Stomach (tissue), 9 donors: ENCODE measurements around the gene ZNF593OS. TPM values are rescaled to one million over a fixed set of nuclear protein-coding genes. Genes with fewer than 3 reads are reported as not detected.

Source experiments
- DNase-seq, 2 donors: peaks; one replicate each; pipeline versions ENCODE4 v3.0.0 to v3.0.0-alpha.2; 2013 to 2019
- H3K27ac ChIP-seq, 5 donors: fragments of 200-600 bp in 4 of 5; sonication (generic) in 4 of 5; one replicate each; pipeline ENCODE4 v1.5.1; 2013 to 2019; ENCODE audit warnings: mild to moderate bottlenecking in 1 of 5, moderate library complexity in 1 of 5
- H3K27me3 ChIP-seq, 3 donors: fragments of 200-600 bp; sonication (generic); one replicate each; pipeline ENCODE4 v1.5.1; 2017 to 2019; ENCODE audit warnings: mixed run types in 1 of 3
- H3K36me3 ChIP-seq, 4 donors: fragments of 200-600 bp; sonication (generic); 1 replicate in 3 of 4; 2 replicates in 1 of 4; pipeline ENCODE4 v1.5.1; 2016 to 2019
- H3K4me1 ChIP-seq, 4 donors: fragments of 200-600 bp; sonication (generic); one replicate each; pipeline ENCODE4 v1.5.1; 2016 to 2019
- H3K4me3 ChIP-seq, 4 donors: fragments of 200-600 bp; sonication (generic) in 3 of 4; one replicate each; pipeline ENCODE4 v1.5.1; 2016 to 2019; ENCODE audit warnings: mild to moderate bottlenecking in 1 of 4
- H3K9me3 ChIP-seq, 4 donors: fragments of 200-600 bp; sonication (generic); one replicate each; pipeline ENCODE4 v1.5.1; 2016 to 2019
- EP300 ChIP-seq: sonication (generic); formaldehyde crosslinking; IDR thresholded peaks from one replicate; pipeline ENCODE4 v1.6.1; 2017; ENCODE audit warnings: antibody characterized with exemption
- POLR2A ChIP-seq, 4 donors: fragments of 450-650 bp; IDR thresholded peaks; one replicate each; pipeline ENCODE4 v1.6.1; 2016; ENCODE audit warnings: antibody characterized with exemption in 4 of 4, control low read depth in 2 of 4, mild to moderate bottlenecking in 1 of 4, moderate library complexity in 1 of 4
- POLR2AphosphoS5 ChIP-seq, 3 donors: sonication (generic); formaldehyde crosslinking; IDR thresholded peaks; one replicate each; pipeline ENCODE4 v1.6.1; 2016; ENCODE audit warnings: antibody characterized with exemption in 3 of 3
- WGBS, 5 donors: extraction: QIAGEN DNeasy Blood & Tissue Kit in 3 of 5; methylation state at CpG; one replicate each; pipeline versions ENCODE4 v1.1.5 to v1.1.7; 2013 to 2018; 5-methylcytosine and 5-hydroxymethylcytosine counted together
- intact Hi-C: fragments of 100-400 bp; cut with DNase I; formaldehyde crosslinking; loops from one replicate; pipeline ENCODE4 v1.15.1; 2023; ENCODE audit warnings: low total_unique reads
- polyA plus RNA-seq, 3 donors: library from polyadenylated mRNA; stranded (reverse); fragments of 200-250 nt; gene quantifications; one replicate each; pipeline ENCODE4 v1.2.3, GENCODE V29; 2013
- total RNA-seq, 5 donors: library from RNA; depleted of rRNA; stranded (reverse); fragments of >200 nt; gene quantifications; one replicate each; pipeline versions ENCODE4 v1.1.0 to v1.2.3, GENCODE V29; 2014 to 2016
- TF ChIP-seq, protein P1 (sequence below), 7 experiments: fragments of 450-650 bp in 4 of 7; fragments of 200-600 bp in 3 of 7; sonication (generic) in 3 of 7; IDR thresholded peaks; one replicate each; pipeline ENCODE4 v1.5.1; 2016 to 2019; ENCODE audit warnings: antibody characterized with exemption in 7 of 7, control low read depth in 2 of 7, mild to moderate bottlenecking in 1 of 7
- donor health status: healthy with polysubstance abuse.
- donor health status: Bipolar disorder and iron deficiency.
- donor health status: healthy.

The ZNF593OS gene
- total and polyA plus RNA-seq, 8 donors: 0.30 to 0.76 TPM; not detected in 6

DNA sequence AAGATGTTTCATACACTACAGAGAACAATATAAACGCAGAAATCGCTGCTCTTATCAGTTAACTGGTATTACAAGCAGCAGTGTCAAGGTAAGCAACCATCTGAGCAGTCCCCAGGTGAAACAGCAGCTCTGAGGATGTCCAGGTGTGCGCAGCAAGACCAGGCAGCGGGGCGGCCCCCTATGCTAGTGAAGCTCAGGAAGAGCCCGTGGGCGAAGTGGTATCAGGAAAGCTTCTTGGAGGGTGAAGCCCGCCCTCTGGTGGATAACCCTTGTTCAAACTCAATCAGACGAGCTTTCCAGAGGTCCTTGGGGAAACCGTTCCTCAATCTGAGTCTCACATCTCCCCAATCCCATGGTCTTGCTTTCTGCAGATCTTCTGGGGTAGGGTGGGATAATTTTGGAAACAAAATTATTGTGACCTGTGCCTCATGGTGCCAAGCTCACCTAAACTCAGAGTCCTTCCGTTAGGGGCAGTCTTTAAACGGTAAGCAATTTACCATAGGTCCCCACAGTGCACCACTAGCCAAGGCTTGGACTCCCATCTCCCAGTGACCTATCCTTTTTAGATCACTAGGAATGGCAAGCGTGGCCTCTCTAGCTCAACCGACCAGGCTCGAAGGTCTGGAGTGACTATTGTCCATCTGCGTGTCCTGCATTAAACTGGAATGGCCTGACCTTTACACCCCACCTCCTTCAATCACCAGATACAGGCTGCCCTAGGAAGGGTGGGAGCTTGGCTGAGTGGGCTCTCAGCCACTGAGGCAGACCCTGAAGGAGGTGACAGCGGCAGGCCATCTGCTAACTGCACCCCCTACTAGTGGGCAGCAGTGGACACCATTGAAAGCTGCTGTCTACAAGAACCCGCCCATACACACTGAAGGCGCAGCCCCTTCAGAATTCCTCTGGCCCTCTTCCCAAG, 26.3 kb downstream of the ZNF593OS start:
- WGBS, 5 donors: 19 to 31% (median 27%) methylated on average over 14 to 19 of the region's 19 CpGs
- intact Hi-C loops: loop anchor here (5.0 to 10.0 kb wide), 2 partner anchors 43 to 110 kb away; no protein-coding TSS in a partner anchor
- Histone ChIP-seq H3K4me1 (peaks cover 0 to 7% (median 3%) of the 10 kb centered on the region in 4 donors), H3K4me3 (no peak overlapping the region), H3K27me3 (peaks cover 0 to 17% (median 2%) of the 10 kb centered on the region in 3 donors), H3K9me3 (no peaks in the 10 kb centered on the region), H3K36me3 (no peaks in the 10 kb centered on the region), H3K27ac (no peak overlapping the region)
- DNase-seq: peak; percentile 86 to 93
- TF ChIP-seq, protein P1, sequence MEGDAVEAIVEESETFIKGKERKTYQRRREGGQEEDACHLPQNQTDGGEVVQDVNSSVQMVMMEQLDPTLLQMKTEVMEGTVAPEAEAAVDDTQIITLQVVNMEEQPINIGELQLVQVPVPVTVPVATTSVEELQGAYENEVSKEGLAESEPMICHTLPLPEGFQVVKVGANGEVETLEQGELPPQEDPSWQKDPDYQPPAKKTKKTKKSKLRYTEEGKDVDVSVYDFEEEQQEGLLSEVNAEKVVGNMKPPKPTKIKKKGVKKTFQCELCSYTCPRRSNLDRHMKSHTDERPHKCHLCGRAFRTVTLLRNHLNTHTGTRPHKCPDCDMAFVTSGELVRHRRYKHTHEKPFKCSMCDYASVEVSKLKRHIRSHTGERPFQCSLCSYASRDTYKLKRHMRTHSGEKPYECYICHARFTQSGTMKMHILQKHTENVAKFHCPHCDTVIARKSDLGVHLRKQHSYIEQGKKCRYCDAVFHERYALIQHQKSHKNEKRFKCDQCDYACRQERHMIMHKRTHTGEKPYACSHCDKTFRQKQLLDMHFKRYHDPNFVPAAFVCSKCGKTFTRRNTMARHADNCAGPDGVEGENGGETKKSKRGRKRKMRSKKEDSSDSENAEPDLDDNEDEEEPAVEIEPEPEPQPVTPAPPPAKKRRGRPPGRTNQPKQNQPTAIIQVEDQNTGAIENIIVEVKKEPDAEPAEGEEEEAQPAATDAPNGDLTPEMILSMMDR (IDR thresholded peaks at IDR 0.05): peak in 5 of 7 experiments; percentile 61 to 86 (median 76)
- no peak for TF ChIP-seq POLR2AphosphoS5 (IDR thresholded peaks at IDR 0.05)

DNA sequence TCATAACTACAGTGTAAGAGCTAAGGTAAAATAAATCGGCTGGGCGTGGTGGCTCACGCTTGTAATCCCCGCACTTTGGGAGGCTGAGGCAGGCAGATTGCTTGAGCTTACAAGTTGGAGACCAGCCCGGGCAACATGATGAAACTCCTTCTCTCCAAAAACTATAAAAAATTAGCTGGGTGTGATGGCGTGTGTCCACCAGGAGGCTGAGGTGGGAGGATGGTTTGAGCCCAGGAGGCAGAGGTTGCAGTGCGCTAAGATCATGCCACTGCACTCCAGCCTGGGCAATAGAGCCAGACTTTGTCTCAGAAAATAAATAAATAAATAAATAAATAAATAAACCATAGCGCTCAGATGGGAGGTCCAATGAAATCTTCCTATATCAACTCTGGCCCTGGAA, 29.5 kb downstream of the ZNF593OS start:
- Histone ChIP-seq H3K9me3 (no peaks in the 10 kb centered on the region), H3K4me3 (no peak overlapping the region), H3K36me3 (no peaks in the 10 kb centered on the region), H3K27ac (no peak overlapping the region), H3K4me1 (peaks cover 0 to 7% (median 3%) of the 10 kb centered on the region in 4 donors), H3K27me3 (peaks cover 0 to 15% (median 2%) of the 10 kb centered on the region in 3 donors)
- TF ChIP-seq POLR2A (IDR thresholded peaks at IDR 0.05) (no peak), EP300 (no peak), POLR2AphosphoS5 (IDR thresholded peaks at IDR 0.05) (no peak)
- TF ChIP-seq, protein P1 (IDR thresholded peaks at IDR 0.05): no peak
- no peak for DNase-seq
- intact Hi-C loops: loop anchor here (10.0 kb wide), 1 partner anchor 107 kb away; no protein-coding TSS in a partner anchor
- 82 to 90% (median 84%) methylated on average over 8 of the region's 8 CpGs for WGBS, 5 donors

DNA sequence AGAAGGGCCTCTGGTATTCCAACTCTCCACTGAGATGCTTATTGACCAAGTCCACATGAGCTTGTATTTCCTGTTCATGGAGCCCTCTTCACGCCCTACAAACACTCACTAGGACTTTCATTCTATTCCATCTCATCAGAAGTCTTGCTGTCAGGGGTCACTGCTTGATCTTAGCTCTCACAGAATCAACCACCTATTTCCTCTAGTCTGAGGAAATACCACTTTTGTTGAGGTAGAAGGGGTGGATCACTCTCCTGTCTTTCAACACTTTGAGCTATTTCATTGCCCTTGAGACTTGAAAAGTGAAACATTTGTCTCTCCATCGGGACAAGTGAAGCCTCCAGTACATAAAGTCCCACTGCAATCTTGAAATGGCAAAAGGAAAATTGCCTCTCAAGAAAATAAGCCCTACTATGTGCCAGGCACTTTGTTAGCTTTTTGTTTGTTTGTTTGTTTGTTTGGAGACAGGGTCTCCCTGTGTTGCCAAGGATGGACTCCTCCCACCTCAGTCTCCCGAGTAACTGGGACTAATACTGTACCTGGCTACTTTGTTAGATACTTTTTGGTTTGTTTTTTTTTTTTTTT, 32.6 kb downstream of the ZNF593OS start:
- no peaks in the 10 kb centered on the region for H3K4me1 ChIP-seq
- WGBS, 5 donors: 59 to 73% (median 69%) methylated on average over 3 of the region's 3 CpGs
- no peak overlapping the region for H3K4me3 ChIP-seq
- H3K9me3 ChIP-seq: no peaks in the 10 kb centered on the region
- no peak overlapping the region for H3K27ac ChIP-seq
- no peaks in the 10 kb centered on the region for H3K36me3 ChIP-seq
- DNase-seq: no peak
- intact Hi-C loops: no loop called here
- H3K27me3 ChIP-seq: no peaks in the 10 kb centered on the region
- TF ChIP-seq, protein P1 (IDR thresholded peaks at IDR 0.05): no peak
- TF ChIP-seq POLR2A (IDR thresholded peaks at IDR 0.05) (no peak), EP300 (no peak), POLR2AphosphoS5 (IDR thresholded peaks at IDR 0.05) (no peak)

DNA sequence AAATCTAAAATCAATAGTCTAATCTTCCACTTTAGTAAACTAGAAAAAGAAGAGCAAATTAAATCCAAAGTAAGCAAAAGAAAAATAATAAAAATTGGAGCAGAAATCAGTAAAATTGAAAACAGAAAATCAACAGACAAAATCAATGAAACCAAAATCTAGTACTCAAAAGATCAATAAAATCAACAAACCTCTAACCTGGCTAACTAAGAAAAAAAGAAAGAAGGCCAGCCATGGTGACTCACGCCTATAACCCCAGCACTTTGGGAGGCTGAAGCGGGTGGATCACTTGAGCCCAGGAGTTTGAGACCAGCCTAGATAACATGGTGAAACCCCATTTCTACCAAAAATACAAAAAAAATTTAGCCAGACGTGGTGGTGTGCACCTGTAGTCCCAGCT, 37.2 kb downstream of the ZNF593OS start:
- Histone ChIP-seq H3K36me3 (no peaks in the 10 kb centered on the region), H3K27ac (no peak overlapping the region), H3K4me1 (no peaks in the 10 kb centered on the region), H3K27me3 (peaks cover 0 to 7% (median 0%) of the 10 kb centered on the region in 3 donors), H3K9me3 (no peaks in the 10 kb centered on the region), H3K4me3 (no peak overlapping the region)
- WGBS, 5 donors: 86 to 98% (median 96%) methylated on average over 3 of the region's 3 CpGs
- no peak for DNase-seq
- TF ChIP-seq, protein P1 (IDR thresholded peaks at IDR 0.05): no peak
- TF ChIP-seq POLR2A (IDR thresholded peaks at IDR 0.05) (no peak), EP300 (no peak), POLR2AphosphoS5 (IDR thresholded peaks at IDR 0.05) (no peak)
- intact Hi-C loops: no loop called here
